Activated CD4-positive, alpha-beta T cell treated with anti-CD3 and anti-CD28 coated beads, Interleukin-2, amount 10 ng/mL, durations not matched to agents 7 days and 5 days (primary cell): ENCODE results near the gene TRIM44. TPM values are rescaled to one million over a fixed set of nuclear protein-coding genes. Genes with fewer than 3 reads are reported as not detected.

Experiments
- CTCF ChIA-PET: fragments of 350-600 bp; sonication (Branson Sonifier 250); formaldehyde crosslinking; loops from one replicate; lab custom pipeline; 2021; ENCODE audit warnings: antibody characterized with exemption; lab: Charles Lee
- POLR2A ChIA-PET: fragments of 350-600 bp; sonication (Branson Sonifier 250); formaldehyde crosslinking; loops from one replicate; lab custom pipeline; 2021; ENCODE audit warnings: antibody characterized with exemption; lab: Charles Lee
- DNase-seq: peaks from one replicate; pipeline ENCODE4 v3.0.0-alpha.2; 2020
- H3K27ac Mint-ChIP-seq: one replicate; pipeline ENCODE4 v1.8.0; 2021; ENCODE audit warnings: mild to moderate bottlenecking, moderate library complexity, mixed read lengths
- H3K27me3 Mint-ChIP-seq: one replicate; pipeline ENCODE4 v1.8.0; 2021; ENCODE audit warnings: mixed read lengths
- H3K36me3 Mint-ChIP-seq: one replicate; pipeline ENCODE4 v1.8.0; 2021; ENCODE audit warnings: low read depth, mixed read lengths
- H3K4me1 Mint-ChIP-seq: one replicate; pipeline ENCODE4 v1.8.0; 2021; ENCODE audit warnings: mixed read lengths
- H3K4me3 Mint-ChIP-seq: one replicate; pipeline ENCODE4 v1.8.0; 2021; ENCODE audit warnings: mild to moderate bottlenecking, moderate library complexity, mixed read lengths
- H3K9me3 Mint-ChIP-seq: one replicate; pipeline ENCODE4 v1.8.0; 2021; ENCODE audit warnings: mixed read lengths
- total RNA-seq, 2 experiments: library from RNA; stranded (reverse); gene quantifications; one replicate each; pipeline ENCODE4 v1.2.3, GENCODE V29; 2021

Gene TRIM44
- 10 to 100 TPM; 34.9 to 42.6 TPM for total RNA-seq

GRCh38 chr11:35662649-35663407, at the start of gene TRIM44:
Gene TRIM44, plus strand, starts transcription at chr11:35662775. Its CDS starts 337 bp downstream, at chr11:35663112.
- peaks cover 45% of the 10 kb centered on the region for H3K36me3 Mint-ChIP-seq
- ChIA-PET CTCF (interaction anchor here (0.6 kb wide), 1 partner anchor 380 kb away, joined by 3 read pairs; no protein-coding TSS in a partner anchor), POLR2A (no interaction called here)
- H3K4me1 Mint-ChIP-seq, result peaks cover 43% of the 10 kb centered on the region
- peaks cover 33% of the 10 kb centered on the region for H3K9me3 Mint-ChIP-seq
- peaks cover 10% of the 10 kb centered on the region for H3K27me3 Mint-ChIP-seq
- H3K4me3 Mint-ChIP-seq, result peak within 1 kb of the TSS; percentile 89
- H3K27ac Mint-ChIP-seq, result peak within 1 kb of the TSS; percentile 95
- peak; percentile 85 for DNase-seq

- CTCF ChIA-PET, result interaction anchor here (1.0 to 1.3 kb wide), 2 partner anchors 11 to 651 kb away, joined by 4 read pairs; no protein-coding TSS in a partner anchor
- Mint-ChIP-seq H3K4me3 (no peak overlapping the region), H3K4me1 (peaks cover 9% of the 10 kb centered on the region), H3K9me3 (no peaks in the 10 kb centered on the region), H3K27me3 (peaks cover 31% of the 10 kb centered on the region), H3K36me3 (no peaks in the 10 kb centered on the region), H3K27ac (no peak overlapping the region)
- POLR2A ChIA-PET, result no interaction called here
- no peak for DNase-seq
These were observed 47.5 kb upstream of the TRIM44 start for GRCh38 chr11:35614939-35615569.

GRCh38 chr11:35615921-35616900, 46.4 kb upstream of the TRIM44 start:
- Mint-ChIP-seq H3K36me3 (no peaks in the 10 kb centered on the region), H3K4me3 (no peak overlapping the region), H3K27ac (no peak overlapping the region), H3K4me1 (peaks cover 9% of the 10 kb centered on the region), H3K9me3 (no peaks in the 10 kb centered on the region), H3K27me3 (peaks cover 42% of the 10 kb centered on the region)
- peak; percentile 51 for DNase-seq
- POLR2A ChIA-PET, result no interaction called here
- CTCF ChIA-PET, result interaction anchor here (1.0 to 1.3 kb wide), 2 partner anchors 12 to 650 kb away, joined by 4 read pairs; no protein-coding TSS in a partner anchor

- H3K4me3 Mint-ChIP-seq, result no peak overlapping the region
- CTCF ChIA-PET, result no interaction called here
- H3K27me3 Mint-ChIP-seq, result peaks cover 49% of the 10 kb centered on the region
These were observed 45.3 kb upstream of the TRIM44 start for GRCh38 chr11:35617316-35617686.

GRCh38 chr11:35617687-35618496, 44.7 kb upstream of the TRIM44 start, which contains the start of gene FJX1:
Gene FJX1, plus strand, starts transcription at chr11:35618460. Its CDS starts 177 bp downstream, at chr11:35618637.
- peak within 1 kb of the TSS; percentile 63 for H3K4me3 Mint-ChIP-seq
- CTCF ChIA-PET, result interaction anchor here (1.1 kb wide), 1 partner anchor 649 kb away, joined by 6 read pairs; no protein-coding TSS in a partner anchor
- no peaks in the 10 kb centered on the region for H3K36me3 Mint-ChIP-seq
- peaks cover 9% of the 10 kb centered on the region for H3K4me1 Mint-ChIP-seq
- no peak within 1 kb of the TSS for H3K27ac Mint-ChIP-seq
- DNase-seq, result no peak
- no peaks in the 10 kb centered on the region for H3K9me3 Mint-ChIP-seq
- H3K27me3 Mint-ChIP-seq, result peaks cover 54% of the 10 kb centered on the region
- POLR2A ChIA-PET, result no interaction called here

More at GRCh38 chr11:35617316-35617686, 45.3 kb upstream of the TRIM44 start:
- H3K4me1 Mint-ChIP-seq, result peaks cover 9% of the 10 kb centered on the region
- H3K9me3 Mint-ChIP-seq, result no peaks in the 10 kb centered on the region
- no peak for DNase-seq
- no peaks in the 10 kb centered on the region for H3K36me3 Mint-ChIP-seq
- H3K27ac Mint-ChIP-seq, result no peak overlapping the region
- POLR2A ChIA-PET, result no interaction called here

GRCh38 chr11:35618497-35619115, 44.0 kb upstream of the TRIM44 start:
- no peak for DNase-seq
- Mint-ChIP-seq H3K27me3 (peaks cover 58% of the 10 kb centered on the region), H3K36me3 (no peaks in the 10 kb centered on the region), H3K9me3 (no peaks in the 10 kb centered on the region), H3K4me3 (no peak overlapping the region), H3K4me1 (peaks cover 9% of the 10 kb centered on the region), H3K27ac (no peak overlapping the region)
- ChIA-PET CTCF (interaction anchor here (1.1 kb wide), 1 partner anchor 648 kb away, joined by 6 read pairs; no protein-coding TSS in a partner anchor), POLR2A (no interaction called here)

GRCh38 chr11:35619116-35619854, 43.3 kb upstream of the TRIM44 start:
- POLR2A ChIA-PET, result no interaction called here
- H3K27ac Mint-ChIP-seq, result no peak overlapping the region
- no peaks in the 10 kb centered on the region for H3K9me3 Mint-ChIP-seq
- no peaks in the 10 kb centered on the region for H3K36me3 Mint-ChIP-seq
- DNase-seq, result no peak
- CTCF ChIA-PET, result interaction anchor here (1.1 kb wide), 1 partner anchor 647 kb away, joined by 6 read pairs; no protein-coding TSS in a partner anchor
- H3K27me3 Mint-ChIP-seq, result peaks cover 64% of the 10 kb centered on the region
- no peak overlapping the region for H3K4me3 Mint-ChIP-seq
- peaks cover 9% of the 10 kb centered on the region for H3K4me1 Mint-ChIP-seq

GRCh38 chr11:35619855-35620640, 42.5 kb upstream of the TRIM44 start:
- POLR2A ChIA-PET, result no interaction called here
- H3K4me1 Mint-ChIP-seq, result peaks cover 9% of the 10 kb centered on the region
- H3K27ac Mint-ChIP-seq, result no peak overlapping the region
- no peak overlapping the region for H3K4me3 Mint-ChIP-seq
- CTCF ChIA-PET, result no interaction called here
- no peaks in the 10 kb centered on the region for H3K36me3 Mint-ChIP-seq
- no peak for DNase-seq
- H3K9me3 Mint-ChIP-seq, result no peaks in the 10 kb centered on the region
- H3K27me3 Mint-ChIP-seq, result peaks cover 64% of the 10 kb centered on the region

- ChIA-PET CTCF (no interaction called here), POLR2A (no interaction called here)
- DNase-seq, result no peak
- H3K4me1 Mint-ChIP-seq, result peaks cover 9% of the 10 kb centered on the region
- H3K9me3 Mint-ChIP-seq, result no peaks in the 10 kb centered on the region
- no peak overlapping the region for H3K27ac Mint-ChIP-seq
- no peak overlapping the region for H3K4me3 Mint-ChIP-seq
- H3K27me3 Mint-ChIP-seq, result peaks cover 64% of the 10 kb centered on the region
- no peaks in the 10 kb centered on the region for H3K36me3 Mint-ChIP-seq
These were observed 41.8 kb upstream of the TRIM44 start for GRCh38 chr11:35620795-35621194.

- no peak for DNase-seq
- H3K27ac Mint-ChIP-seq, result no peak overlapping the region
- no peak overlapping the region for H3K4me3 Mint-ChIP-seq
- no peaks in the 10 kb centered on the region for H3K36me3 Mint-ChIP-seq
- CTCF ChIA-PET, result no interaction called here
- H3K9me3 Mint-ChIP-seq, result no peaks in the 10 kb centered on the region
- POLR2A ChIA-PET, result no interaction called here
- peaks cover 68% of the 10 kb centered on the region for H3K27me3 Mint-ChIP-seq
- peaks cover 9% of the 10 kb centered on the region for H3K4me1 Mint-ChIP-seq
These were observed 41.0 kb upstream of the TRIM44 start for GRCh38 chr11:35621620-35622019.
